Stimulated activated naive CD4-positive, alpha-beta T cell treated with Interleukin-2 at 50 U/mL for 16 hours (primary cell): ENCODE data around the gene NPDC1.

Experiments
- DNase-seq: peaks from one replicate; lab custom pipeline; 2025; lab: John Stamatoyannopoulos, UW

Gene NPDC1, protein sequence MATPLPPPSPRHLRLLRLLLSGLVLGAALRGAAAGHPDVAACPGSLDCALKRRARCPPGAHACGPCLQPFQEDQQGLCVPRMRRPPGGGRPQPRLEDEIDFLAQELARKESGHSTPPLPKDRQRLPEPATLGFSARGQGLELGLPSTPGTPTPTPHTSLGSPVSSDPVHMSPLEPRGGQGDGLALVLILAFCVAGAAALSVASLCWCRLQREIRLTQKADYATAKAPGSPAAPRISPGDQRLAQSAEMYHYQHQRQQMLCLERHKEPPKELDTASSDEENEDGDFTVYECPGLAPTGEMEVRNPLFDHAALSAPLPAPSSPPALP

GRCh38 chr9:137046088-137046787, at the start of gene NPDC1:
TSS of gene NPDC1 (minus strand) at chr9:137046177. CDS start at chr9:137045989, 188 bp downstream.
- DNase-seq, result peak; percentile 77

GRCh38 chr9:137089232-137089947, 43.4 kb upstream of the NPDC1 start:
- DNase-seq, result no peak

DNA sequence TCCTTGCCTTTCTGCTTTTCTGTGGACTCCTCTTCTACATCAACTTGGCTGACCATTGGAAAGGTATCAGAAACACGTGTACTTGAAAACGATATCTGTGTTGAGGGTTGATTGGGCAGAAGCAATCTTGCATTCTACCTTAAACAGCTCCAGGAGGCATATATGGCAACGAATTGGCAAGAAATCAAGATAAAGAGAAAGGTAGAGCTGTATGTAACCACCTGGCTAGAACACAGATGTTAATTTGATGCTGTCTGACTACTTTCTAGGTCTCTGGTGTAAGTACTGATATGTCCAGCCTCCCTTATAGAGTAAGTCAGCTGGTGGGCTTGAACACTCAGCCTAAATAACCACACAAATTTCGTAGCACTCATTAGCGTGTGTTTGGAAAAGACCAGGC, 42.1 kb upstream of the NPDC1 start:
- DNase-seq, result no peak

DNA sequence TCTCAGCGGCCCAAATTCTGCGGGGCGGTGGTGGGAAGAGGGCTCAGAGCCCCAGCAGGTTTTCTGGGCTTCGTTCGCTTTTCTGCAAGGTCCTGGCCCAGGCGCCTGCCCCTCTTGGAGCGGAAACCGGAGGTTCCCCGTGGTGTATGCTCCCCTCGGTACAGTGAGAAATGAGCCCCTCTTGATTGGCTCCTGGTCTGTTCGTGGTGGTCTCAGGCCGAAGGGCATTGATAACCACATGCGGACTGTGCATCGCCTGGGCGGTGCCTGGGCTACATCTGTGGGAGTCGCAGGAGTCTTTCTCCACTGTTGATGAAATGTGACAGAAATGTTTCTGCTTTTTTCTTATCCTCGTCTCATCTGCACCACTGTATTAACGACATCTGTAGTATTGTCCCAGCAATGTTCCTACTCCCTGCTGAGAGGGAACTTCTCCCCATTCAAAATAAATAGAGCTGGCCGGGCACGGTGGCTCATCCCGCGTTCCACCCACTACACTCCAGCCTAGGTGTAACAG, 41.5 kb upstream of the NPDC1 start:
- no peak for DNase-seq

DNA sequence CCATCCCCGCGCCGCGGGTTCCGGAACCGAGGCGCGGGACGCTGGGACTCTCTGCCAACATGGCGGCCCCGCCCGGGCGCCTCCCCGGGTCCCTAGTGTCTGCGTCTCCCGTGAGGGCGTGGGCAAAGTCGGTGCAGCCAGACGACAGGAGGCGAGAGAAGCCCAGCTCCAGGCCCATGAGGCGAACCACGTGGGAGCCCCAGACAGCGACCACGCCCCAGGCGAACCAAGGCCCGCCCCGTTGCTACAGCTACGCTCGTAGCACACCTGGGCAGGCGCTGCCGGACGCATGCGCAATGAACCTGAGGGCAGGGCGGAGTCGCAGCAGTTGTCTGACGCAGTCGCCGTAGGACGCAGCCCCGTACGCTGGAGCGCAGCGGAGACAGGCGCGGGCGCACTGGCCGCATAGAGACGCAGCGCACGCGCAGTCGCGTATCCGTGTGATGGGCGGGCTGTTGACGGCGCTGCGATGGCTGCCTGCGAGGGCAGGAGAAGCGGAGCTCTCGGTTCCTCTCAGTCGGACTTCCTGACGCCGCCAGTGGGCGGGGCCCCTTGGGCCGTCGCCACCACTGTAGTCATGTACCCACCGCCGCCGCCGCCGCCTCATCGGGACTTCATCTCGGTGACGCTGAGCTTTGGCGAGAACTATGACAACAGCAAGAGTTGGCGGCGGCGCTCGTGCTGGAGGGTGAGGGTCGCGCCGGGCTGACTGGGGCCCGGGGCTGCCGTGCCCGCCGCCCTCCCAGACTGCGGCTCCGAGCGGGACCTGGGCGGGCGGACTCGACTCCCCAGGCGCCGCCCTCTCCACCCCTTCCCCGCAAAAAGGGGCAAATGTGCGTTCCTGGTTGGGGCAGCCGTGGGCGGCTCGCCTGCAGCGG, 40.8 kb upstream of the NPDC1 start, which contains the start of gene MAN1B1:
TSS of gene MAN1B1 (plus strand) at position 455 of the 878 bp plus-strand sequence. CDS start at position 470, 15 bp downstream.
- peak; percentile 99 for DNase-seq

DNA sequence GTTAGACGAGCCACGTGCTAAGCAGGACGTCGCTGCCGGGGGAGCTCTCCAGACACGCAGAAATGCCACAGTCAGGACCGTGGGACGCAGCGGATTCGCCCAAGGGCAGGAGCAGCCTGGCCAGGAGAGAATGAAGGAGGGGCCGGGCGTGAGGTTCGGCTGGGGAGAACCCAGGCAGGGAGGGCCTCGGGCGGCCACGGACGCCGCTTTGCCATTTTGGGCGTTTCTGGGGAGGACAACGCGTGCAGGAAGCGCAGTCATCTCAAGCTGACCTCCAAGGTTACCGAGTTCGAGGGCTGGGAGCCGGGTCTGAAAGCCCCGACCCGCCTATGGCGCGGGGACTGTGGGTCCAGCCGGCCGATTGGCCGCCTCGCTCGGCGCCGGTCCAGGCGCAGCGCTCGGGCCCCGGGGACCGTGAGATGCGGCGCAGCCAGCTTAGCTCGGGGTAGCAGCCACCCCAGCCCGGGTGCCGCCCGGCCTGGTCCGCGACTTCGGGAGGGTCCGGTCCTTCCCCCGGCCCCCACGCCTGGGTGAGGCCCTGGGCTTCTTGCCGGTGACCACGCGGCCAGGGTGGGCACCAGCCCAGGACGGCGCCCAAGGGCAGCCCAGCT, 40.0 kb upstream of the NPDC1 start:
- DNase-seq, result peak; percentile 35

- DNase-seq, result no peak
Observed at GRCh38 chr9:137084526-137084925, 38.5 kb upstream of the NPDC1 start.

DNA sequence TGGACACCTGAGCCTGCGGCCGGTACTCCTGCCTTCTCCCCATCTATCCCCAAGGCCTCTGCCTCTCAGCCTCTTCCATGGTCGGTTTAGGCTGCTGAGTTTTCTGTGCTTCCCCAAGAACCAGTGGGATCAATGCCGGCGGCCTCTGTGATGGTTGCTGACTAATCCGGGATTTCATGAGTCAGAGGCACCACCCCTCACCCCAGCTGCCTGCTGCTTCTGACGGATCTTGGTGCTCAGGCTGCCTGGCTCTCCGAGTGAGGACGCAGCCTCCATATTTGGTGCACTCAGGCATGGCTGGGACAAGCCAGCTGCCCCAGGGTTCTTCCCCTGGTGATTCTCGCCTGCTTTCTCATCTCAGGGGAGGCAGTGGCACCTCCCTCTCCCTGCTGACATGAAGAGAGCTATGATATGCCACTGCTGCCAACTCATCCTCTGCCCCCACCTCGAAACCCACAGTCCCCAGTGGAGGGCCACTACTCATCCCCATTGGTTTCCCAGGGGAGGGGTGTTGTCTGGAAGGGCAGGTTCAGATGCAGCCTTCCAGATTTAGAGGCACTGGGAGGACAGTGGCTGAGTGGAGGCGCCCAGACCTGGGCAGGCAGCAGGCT, 37.5 kb upstream of the NPDC1 start:
- DNase-seq, result no peak

- no peak for DNase-seq
Observed at GRCh38 chr9:137082925-137083290, 36.9 kb upstream of the NPDC1 start.

- no peak for DNase-seq
Observed at GRCh38 chr9:137082222-137082924, 36.4 kb upstream of the NPDC1 start.

- no peak for DNase-seq
Observed at GRCh38 chr9:137080260-137081122, 34.5 kb upstream of the NPDC1 start.

DNA sequence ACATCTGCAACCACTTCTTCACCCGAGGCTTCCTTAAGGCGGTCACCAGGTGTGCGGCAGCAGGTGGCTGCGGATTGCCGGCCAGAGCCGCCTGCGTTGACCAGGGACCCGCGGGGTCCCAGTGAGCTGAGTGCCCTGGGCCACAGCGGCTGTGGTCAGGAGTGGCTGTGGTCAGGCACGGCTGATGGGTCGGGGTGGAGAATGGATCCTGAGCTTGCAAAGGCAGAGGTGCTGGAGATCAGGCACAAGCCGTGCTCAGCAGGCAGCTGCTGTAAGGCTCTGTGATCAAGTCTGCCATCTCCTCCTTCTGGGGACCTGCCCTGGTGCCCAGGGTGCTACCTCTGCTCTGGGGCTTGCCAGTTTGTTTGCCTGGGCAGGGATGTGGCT, 33.4 kb upstream of the NPDC1 start:
- no peak for DNase-seq

DNA sequence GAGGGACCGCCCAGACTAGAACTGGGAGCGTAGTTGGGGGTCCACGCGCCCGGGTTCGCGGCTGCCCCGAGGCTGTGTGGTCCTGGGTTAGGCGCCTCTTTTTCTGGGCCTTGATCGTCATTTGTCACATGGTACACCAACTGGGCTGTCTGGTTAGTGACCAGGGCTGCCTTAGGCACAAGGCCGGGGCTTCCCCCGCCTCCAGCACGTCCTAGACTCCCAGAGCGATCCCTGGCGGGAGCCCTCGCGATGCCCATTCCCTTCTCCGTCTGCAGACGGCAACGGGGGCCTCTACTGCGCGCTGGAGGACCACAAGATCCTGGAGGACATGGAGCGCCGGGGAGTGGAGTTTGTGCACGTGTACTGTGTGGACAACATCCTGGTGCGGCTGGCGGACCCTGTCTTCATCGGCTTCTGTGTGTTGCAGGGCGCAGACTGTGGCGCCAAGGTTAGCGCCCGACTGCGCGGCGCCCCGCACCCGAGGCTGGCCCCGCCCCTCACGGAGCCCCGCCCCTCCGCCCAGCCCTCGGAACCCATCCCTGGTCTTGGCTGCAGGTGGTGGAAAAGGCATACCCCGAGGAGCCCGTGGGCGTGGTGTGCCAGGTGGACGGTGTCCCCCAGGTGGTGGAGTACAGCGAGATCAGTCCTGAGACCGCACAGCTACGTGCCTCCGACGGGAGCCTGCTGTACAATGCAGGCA, 32.9 kb upstream of the NPDC1 start:
- DNase-seq, result no peak

- peak; percentile 7 for DNase-seq
Observed at GRCh38 chr9:137077758-137078693, 32.0 kb upstream of the NPDC1 start.

GRCh38 chr9:137077010-137077747, 31.2 kb upstream of the NPDC1 start, which contains the start of gene UAP1L1:
TSS of gene UAP1L1 (plus strand) at chr9:137077517. CDS start at chr9:137077533, 16 bp downstream.
- DNase-seq, result peak; percentile 42

DNA sequence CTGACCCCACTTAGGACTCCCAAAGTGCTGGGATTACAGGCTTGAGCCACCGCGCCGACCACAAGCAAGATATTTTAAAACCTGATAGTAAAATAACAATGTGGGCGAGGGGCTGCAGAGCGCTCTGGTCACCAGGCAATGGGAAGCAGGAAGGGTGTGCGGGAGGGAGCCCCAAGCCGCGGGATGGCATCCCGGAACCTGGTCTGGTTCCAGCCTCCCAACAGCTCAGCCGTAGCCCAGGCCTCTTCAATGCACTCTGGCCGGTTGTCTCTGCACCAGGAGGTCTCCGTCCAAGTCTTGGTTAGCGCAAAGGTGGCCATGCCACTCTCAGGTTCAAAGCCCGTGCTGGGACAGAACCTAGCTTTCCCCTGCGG, 30.6 kb upstream of the NPDC1 start:
- no peak for DNase-seq
